ENCODE measurements around the gene MICB. TPM values are rescaled to one million over a fixed set of nuclear protein-coding genes. Genes with fewer than 3 reads are reported as not detected.

MICB gene
- total RNA-seq, 1 experiment from 2014 or later: 4.3 TPM

DNA sequence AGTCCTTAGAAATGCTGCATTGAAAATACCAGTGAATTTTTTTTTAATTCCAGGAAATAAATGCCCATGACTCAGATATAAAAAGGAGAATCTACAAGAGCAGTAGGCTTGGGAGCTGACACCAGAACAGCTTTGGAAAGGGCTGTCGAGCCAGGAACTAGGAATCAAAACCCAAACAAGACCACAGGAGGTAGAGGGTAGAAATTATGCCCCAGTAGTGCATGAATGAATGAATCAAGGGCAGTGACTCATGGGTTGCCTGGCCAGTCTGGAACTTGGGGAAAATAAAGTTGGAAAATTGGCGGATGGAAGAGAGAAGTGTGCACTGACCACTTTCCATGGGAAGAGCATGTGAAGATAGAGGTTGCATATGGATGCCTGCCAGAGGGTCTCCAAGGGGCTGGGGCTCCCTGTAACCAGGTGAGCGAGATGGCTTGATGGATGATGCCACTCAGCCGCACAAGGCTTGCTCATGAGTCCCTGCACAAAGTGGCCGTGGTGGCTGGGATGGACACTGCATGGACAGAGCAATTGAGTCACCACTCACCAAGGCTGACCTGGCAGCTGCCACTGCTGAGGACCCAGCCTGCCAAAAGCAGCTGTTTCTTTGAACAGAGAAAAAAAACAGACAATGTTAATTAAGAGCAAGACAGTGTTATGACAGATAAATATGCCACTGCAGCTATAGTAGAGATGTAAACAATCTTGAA is 15.7 kb downstream of the MICB start:
- no TSS peak for BruUV-seq (replicated peaks)
- Mint-ChIP-seq H3K9me3 (ENCODE audit: unreplicated experiment) (no peaks in the 10 kb centered on the region), H3K27ac (ENCODE audit: low read depth, unreplicated experiment) (no peak overlapping the region), H3K4me3 (ENCODE audit: unreplicated experiment) (no peak overlapping the region), H3K36me3 (ENCODE audit: insufficient read depth, unreplicated experiment) (peaks cover 9% of the 10 kb centered on the region), H3K4me1 (ENCODE audit: insufficient read depth, unreplicated experiment) (peaks cover 8% of the 10 kb centered on the region), H3K27me3 (ENCODE audit: insufficient read depth, unreplicated experiment) (no peaks in the 10 kb centered on the region)
- CTCF ChIA-PET: no interaction called here
- TF ChIP-seq, protein P1, sequence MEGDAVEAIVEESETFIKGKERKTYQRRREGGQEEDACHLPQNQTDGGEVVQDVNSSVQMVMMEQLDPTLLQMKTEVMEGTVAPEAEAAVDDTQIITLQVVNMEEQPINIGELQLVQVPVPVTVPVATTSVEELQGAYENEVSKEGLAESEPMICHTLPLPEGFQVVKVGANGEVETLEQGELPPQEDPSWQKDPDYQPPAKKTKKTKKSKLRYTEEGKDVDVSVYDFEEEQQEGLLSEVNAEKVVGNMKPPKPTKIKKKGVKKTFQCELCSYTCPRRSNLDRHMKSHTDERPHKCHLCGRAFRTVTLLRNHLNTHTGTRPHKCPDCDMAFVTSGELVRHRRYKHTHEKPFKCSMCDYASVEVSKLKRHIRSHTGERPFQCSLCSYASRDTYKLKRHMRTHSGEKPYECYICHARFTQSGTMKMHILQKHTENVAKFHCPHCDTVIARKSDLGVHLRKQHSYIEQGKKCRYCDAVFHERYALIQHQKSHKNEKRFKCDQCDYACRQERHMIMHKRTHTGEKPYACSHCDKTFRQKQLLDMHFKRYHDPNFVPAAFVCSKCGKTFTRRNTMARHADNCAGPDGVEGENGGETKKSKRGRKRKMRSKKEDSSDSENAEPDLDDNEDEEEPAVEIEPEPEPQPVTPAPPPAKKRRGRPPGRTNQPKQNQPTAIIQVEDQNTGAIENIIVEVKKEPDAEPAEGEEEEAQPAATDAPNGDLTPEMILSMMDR (IDR thresholded peaks at IDR 0.05; ENCODE audit: unreplicated experiment): no peak
- intact Hi-C loops (cut with micrococcal nuclease): no loop called here
- POLR2A ChIA-PET: interaction anchor here (0.7 to 1.6 kb wide), 5 partner anchors 16 to 50 kb away, joined by 3 to 6 read pairs (median 3); partner anchors contain the start of genes DDX39B and MICB
- DNase-seq (ENCODE audit: unreplicated experiment): no peak

DNA sequence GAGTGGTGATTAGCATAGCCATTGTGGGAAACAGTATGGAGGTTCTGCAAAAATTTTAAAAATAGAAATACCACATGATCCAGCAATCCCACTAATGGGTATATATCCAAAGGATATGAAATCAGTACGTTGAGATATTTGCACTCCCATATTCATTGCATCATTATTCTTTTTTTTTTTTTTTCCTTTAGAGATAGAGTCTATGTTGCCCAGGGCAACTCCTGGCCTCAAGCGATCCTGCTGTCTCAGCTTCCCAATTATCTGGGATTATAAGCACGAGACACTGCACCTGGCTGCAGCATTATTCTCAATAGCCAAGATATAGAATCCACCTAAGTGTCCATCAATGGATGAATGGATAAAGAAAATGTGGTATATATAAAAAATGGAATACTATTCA is 23.9 kb downstream of the MICB start:
- POLR2A ChIA-PET: interaction anchor here (1.1 to 2.1 kb wide), 2 partner anchors 10 to 19 kb away, joined by 3 to 4 read pairs; no protein-coding TSS in a partner anchor
- CTCF ChIA-PET: no interaction called here
- intact Hi-C loops (cut with micrococcal nuclease): no loop called here
- H3K27ac Mint-ChIP-seq (ENCODE audit: low read depth, unreplicated experiment): no peak overlapping the region
- H3K9me3 Mint-ChIP-seq (ENCODE audit: unreplicated experiment): no peaks in the 10 kb centered on the region
- no peak overlapping the region for H3K4me3 Mint-ChIP-seq (ENCODE audit: unreplicated experiment)
- H3K27me3 Mint-ChIP-seq (ENCODE audit: insufficient read depth, unreplicated experiment): peaks cover 17% of the 10 kb centered on the region
- H3K4me1 Mint-ChIP-seq (ENCODE audit: insufficient read depth, unreplicated experiment): no peaks in the 10 kb centered on the region
- BruUV-seq (replicated peaks): no TSS peak
- TF ChIP-seq, protein P1 (IDR thresholded peaks at IDR 0.05; ENCODE audit: unreplicated experiment): no peak
- DNase-seq (ENCODE audit: unreplicated experiment): no peak
- H3K36me3 Mint-ChIP-seq (ENCODE audit: insufficient read depth, unreplicated experiment): peaks cover 6% of the 10 kb centered on the region

DNA sequence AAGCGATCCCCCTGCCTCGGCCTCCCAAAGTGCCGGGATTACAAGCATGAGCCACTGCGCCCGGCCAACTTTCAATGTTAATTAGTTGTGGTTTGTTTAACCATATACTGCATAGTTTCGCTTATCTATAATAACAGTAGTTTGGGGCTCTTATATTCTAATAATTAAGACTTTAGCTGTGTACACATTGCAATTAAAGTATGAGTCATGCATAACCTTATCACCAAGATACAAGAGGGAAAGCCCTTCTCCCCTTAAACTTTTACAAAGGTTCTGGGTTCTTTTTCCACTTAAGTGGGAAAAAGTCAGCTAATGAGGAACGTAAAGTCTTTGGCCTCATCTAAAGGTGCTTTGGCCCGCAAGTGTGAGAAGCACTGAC is 27.6 kb downstream of the MICB start:
- Mint-ChIP-seq H3K27me3 (ENCODE audit: insufficient read depth, unreplicated experiment) (peaks cover 13% of the 10 kb centered on the region), H3K27ac (ENCODE audit: low read depth, unreplicated experiment) (no peak overlapping the region), H3K4me3 (ENCODE audit: unreplicated experiment) (no peak overlapping the region), H3K9me3 (ENCODE audit: unreplicated experiment) (no peaks in the 10 kb centered on the region), H3K36me3 (ENCODE audit: insufficient read depth, unreplicated experiment) (peaks cover 33% of the 10 kb centered on the region), H3K4me1 (ENCODE audit: insufficient read depth, unreplicated experiment) (no peaks in the 10 kb centered on the region)
- ChIA-PET CTCF (interaction anchor here (1.2 kb wide), 1 partner anchor 13 kb away, joined by 3 read pairs; no protein-coding TSS in a partner anchor), POLR2A (interaction anchor here (0.8 to 0.9 kb wide), 2 partner anchors 17 to 337 kb away, joined by 3 to 4 read pairs; partner anchors contain the start of gene NEU1)
- DNase-seq (ENCODE audit: unreplicated experiment): no peak
- TF ChIP-seq, protein P1 (IDR thresholded peaks at IDR 0.05; ENCODE audit: unreplicated experiment): no peak
- intact Hi-C loops (cut with micrococcal nuclease): no loop called here
- no TSS peak for BruUV-seq (replicated peaks)

DNA sequence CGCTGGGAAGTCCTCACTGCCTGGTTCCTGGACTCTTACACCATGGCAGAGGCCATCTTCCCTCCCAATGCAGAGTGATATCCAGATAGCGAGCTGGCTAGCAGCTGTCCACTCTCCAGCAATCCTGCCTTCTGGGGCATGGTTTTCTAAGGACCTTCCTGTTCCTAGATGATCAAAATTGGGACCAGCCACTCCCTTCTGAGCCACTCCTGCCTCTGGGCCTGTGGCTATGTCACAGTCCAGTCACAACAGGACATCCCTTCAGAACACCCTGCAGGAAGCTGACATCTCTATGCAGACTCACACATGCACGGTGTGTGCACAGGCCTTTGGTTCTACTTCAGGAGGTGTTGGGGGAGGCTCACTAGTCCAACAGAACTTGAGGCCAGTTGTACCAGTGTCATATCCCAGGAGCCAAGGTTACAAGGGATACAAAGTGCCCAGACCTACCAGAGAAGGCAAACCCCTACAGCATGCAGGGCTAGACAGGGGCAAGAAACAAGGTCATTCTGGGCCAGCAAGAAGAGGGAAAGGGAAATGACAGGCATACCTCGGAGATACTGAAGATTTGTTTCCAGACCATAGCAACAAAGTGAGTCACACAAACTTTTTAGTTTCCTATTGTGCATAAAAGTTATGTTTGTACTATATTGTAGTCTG is 28.1 kb downstream of the MICB start:
- BruUV-seq (replicated peaks): no TSS peak
- Mint-ChIP-seq H3K27me3 (ENCODE audit: insufficient read depth, unreplicated experiment) (peaks cover 8% of the 10 kb centered on the region), H3K9me3 (ENCODE audit: unreplicated experiment) (no peaks in the 10 kb centered on the region), H3K4me1 (ENCODE audit: insufficient read depth, unreplicated experiment) (no peaks in the 10 kb centered on the region), H3K36me3 (ENCODE audit: insufficient read depth, unreplicated experiment) (peaks cover 38% of the 10 kb centered on the region), H3K4me3 (ENCODE audit: unreplicated experiment) (no peak overlapping the region), H3K27ac (ENCODE audit: low read depth, unreplicated experiment) (no peak overlapping the region)
- TF ChIP-seq, protein P1 (IDR thresholded peaks at IDR 0.05; ENCODE audit: unreplicated experiment): no peak
- ChIA-PET CTCF (interaction anchor here (1.2 kb wide), 1 partner anchor 13 kb away, joined by 3 read pairs; no protein-coding TSS in a partner anchor), POLR2A (interaction anchor here (0.8 to 3.9 kb wide), 3 partner anchors 15 to 337 kb away, joined by 3 to 21 read pairs (median 4); partner anchors contain the start of genes DDX39B and NEU1)
- DNase-seq (ENCODE audit: unreplicated experiment): no peak
- intact Hi-C loops (cut with micrococcal nuclease): no loop called here
